ENCODE results near the gene BIRC6. TPM values are rescaled to one million over a fixed set of nuclear protein-coding genes. Genes with fewer than 3 reads are reported as not detected.

BIRC6 gene
- total RNA-seq, 2 experiments from 2014 or later, result 104 to 118 TPM

- no peaks in the 10 kb centered on the region for H3K4me1 Mint-ChIP-seq
- peaks cover 43% of the 10 kb centered on the region for H3K36me3 Mint-ChIP-seq (ENCODE audit: low read depth)
- no peaks in the 10 kb centered on the region for H3K9me3 Mint-ChIP-seq
- H3K4me3 Mint-ChIP-seq, result no peak overlapping the region
- DNase-seq, result no peak
- ChIA-PET POLR2A (interaction anchor here (0.6 kb wide), 1 partner anchor 394 kb away, joined by 8 read pairs; no protein-coding TSS in a partner anchor), CTCF (interaction anchor here (0.9 to 2.1 kb wide), 2 partner anchors 11 to 17 kb away, joined by 5 to 6 read pairs; no protein-coding TSS in a partner anchor)
- no peaks in the 10 kb centered on the region for H3K27me3 Mint-ChIP-seq
- H3K27ac Mint-ChIP-seq, result no peak overlapping the region
Observed at GRCh38 chr2:32383858-32384257, 27.0 kb downstream of the BIRC6 start.

GRCh38 chr2:32384529-32384928 lies 27.7 kb downstream of the BIRC6 start:
- no peak overlapping the region for H3K4me3 Mint-ChIP-seq
- POLR2A ChIA-PET, result no interaction called here
- no peaks in the 10 kb centered on the region for H3K9me3 Mint-ChIP-seq
- CTCF ChIA-PET, result interaction anchor here (0.5 to 2.1 kb wide), 4 partner anchors 17 to 357 kb away, joined by 3 to 5 read pairs (median 4); no protein-coding TSS in a partner anchor
- H3K36me3 Mint-ChIP-seq (ENCODE audit: low read depth), result peaks cover 43% of the 10 kb centered on the region
- no peaks in the 10 kb centered on the region for H3K4me1 Mint-ChIP-seq
- no peak for DNase-seq
- no peaks in the 10 kb centered on the region for H3K27me3 Mint-ChIP-seq
- no peak overlapping the region for H3K27ac Mint-ChIP-seq

GRCh38 chr2:32386739-32387138 lies 29.9 kb downstream of the BIRC6 start:
- DNase-seq, result no peak
- Mint-ChIP-seq H3K36me3 (ENCODE audit: low read depth) (peaks cover 43% of the 10 kb centered on the region), H3K27me3 (no peaks in the 10 kb centered on the region), H3K4me1 (no peaks in the 10 kb centered on the region), H3K4me3 (no peak overlapping the region), H3K27ac (no peak overlapping the region), H3K9me3 (no peaks in the 10 kb centered on the region)
- ChIA-PET CTCF (interaction anchor here (0.6 kb wide), 1 partner anchor 12 kb away, joined by 3 read pairs; no protein-coding TSS in a partner anchor), POLR2A (no interaction called here)

DNA sequence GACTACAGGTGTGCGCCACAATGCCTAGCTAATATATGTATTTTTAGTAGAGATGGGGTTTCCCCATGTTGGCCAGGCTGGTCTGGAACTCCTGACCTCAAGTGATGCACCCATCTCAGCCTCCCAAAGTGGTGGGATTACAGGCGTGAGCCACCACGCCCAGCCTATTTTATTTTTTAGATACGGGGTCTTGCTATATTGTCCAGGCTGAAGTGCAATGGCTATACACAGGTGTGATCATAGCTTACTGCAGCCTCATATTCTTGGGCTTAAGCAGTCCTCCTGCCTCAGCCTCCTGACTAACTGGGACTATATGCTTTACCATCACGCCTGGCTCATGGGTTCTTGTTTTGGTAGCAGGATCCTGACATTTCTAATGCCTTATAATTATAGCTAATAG lies 42.4 kb downstream of the BIRC6 start:
- H3K4me1 Mint-ChIP-seq, result no peaks in the 10 kb centered on the region
- H3K4me3 Mint-ChIP-seq, result no peak overlapping the region
- no peak for DNase-seq
- H3K27ac Mint-ChIP-seq, result no peak overlapping the region
- H3K27me3 Mint-ChIP-seq, result no peaks in the 10 kb centered on the region
- H3K9me3 Mint-ChIP-seq, result no peaks in the 10 kb centered on the region
- POLR2A ChIA-PET, result no interaction called here
- H3K36me3 Mint-ChIP-seq (ENCODE audit: low read depth), result peaks cover 34% of the 10 kb centered on the region
- CTCF ChIA-PET, result interaction anchor here (0.9 kb wide), 1 partner anchor 21 kb away, joined by 3 read pairs; no protein-coding TSS in a partner anchor

DNA sequence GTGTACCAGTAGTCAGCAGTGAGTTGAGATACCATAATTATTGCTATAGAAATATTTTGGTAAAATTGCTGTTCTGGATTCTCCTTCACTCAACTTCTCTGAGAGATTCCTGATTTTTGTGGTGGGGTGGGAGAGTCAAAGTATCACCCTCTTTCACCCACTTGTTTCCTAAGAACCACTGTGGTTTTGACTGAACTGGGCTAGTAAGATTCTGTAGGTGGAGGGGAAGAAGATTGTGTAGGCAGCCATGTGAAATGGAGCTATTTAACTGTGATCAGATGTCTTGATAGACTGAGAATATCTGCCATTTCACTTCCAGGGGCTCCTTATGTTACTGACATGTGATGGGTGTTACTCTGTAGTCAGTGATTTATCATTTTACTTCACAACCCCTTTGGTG lies 45.3 kb downstream of the BIRC6 start:
- POLR2A ChIA-PET, result no interaction called here
- CTCF ChIA-PET, result no interaction called here
- H3K36me3 Mint-ChIP-seq (ENCODE audit: low read depth), result peaks cover 20% of the 10 kb centered on the region

GRCh38 chr2:32403782-32404181 lies 47.0 kb downstream of the BIRC6 start:
- H3K27ac Mint-ChIP-seq, result no peak overlapping the region
- ChIA-PET CTCF (no interaction called here), POLR2A (no interaction called here)
- H3K4me3 Mint-ChIP-seq, result no peak overlapping the region
- DNase-seq, result no peak
- H3K9me3 Mint-ChIP-seq, result no peaks in the 10 kb centered on the region
- no peaks in the 10 kb centered on the region for H3K4me1 Mint-ChIP-seq
- peaks cover 20% of the 10 kb centered on the region for H3K36me3 Mint-ChIP-seq (ENCODE audit: low read depth)
- H3K27me3 Mint-ChIP-seq, result no peaks in the 10 kb centered on the region

More for the DNA sequence above, 45.3 kb downstream of the BIRC6 start:
- H3K4me1 Mint-ChIP-seq, result no peaks in the 10 kb centered on the region
- H3K9me3 Mint-ChIP-seq, result no peaks in the 10 kb centered on the region
- H3K27me3 Mint-ChIP-seq, result no peaks in the 10 kb centered on the region
- no peak for DNase-seq
- no peak overlapping the region for H3K4me3 Mint-ChIP-seq
- no peak overlapping the region for H3K27ac Mint-ChIP-seq

DNA sequence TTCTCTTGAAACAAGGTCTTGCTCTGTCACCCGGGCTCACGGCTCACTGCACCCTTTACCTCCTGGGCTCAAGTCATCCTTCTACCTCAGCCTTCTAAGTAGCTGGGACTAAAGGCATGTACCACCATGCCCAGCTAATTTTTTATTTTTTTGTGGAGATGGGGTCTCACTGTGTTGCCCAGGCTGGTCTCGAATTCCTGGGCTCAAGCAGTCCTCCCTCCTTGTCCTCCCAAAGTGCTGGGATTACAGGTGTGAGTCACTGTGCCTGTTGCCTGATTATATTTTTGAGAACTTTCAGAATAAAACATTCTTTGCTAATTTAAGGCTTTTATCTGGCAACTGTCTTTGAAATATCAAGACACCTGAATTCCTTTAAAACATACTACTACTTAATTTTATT lies 47.9 kb downstream of the BIRC6 start:
- DNase-seq, result no peak
- peaks cover 24% of the 10 kb centered on the region for H3K36me3 Mint-ChIP-seq (ENCODE audit: low read depth)
- no peak overlapping the region for H3K4me3 Mint-ChIP-seq
- ChIA-PET POLR2A (no interaction called here), CTCF (no interaction called here)
- no peaks in the 10 kb centered on the region for H3K27me3 Mint-ChIP-seq
- no peaks in the 10 kb centered on the region for H3K4me1 Mint-ChIP-seq
- no peak overlapping the region for H3K27ac Mint-ChIP-seq
- H3K9me3 Mint-ChIP-seq, result no peaks in the 10 kb centered on the region

- Mint-ChIP-seq H3K27ac (no peak overlapping the region), H3K4me1 (peaks cover 1% of the 10 kb centered on the region), H3K27me3 (no peaks in the 10 kb centered on the region), H3K4me3 (no peak overlapping the region), H3K9me3 (no peaks in the 10 kb centered on the region), H3K36me3 (ENCODE audit: low read depth) (peaks cover 36% of the 10 kb centered on the region)
- POLR2A ChIA-PET, result no interaction called here
- no peak for DNase-seq
- CTCF ChIA-PET, result no interaction called here
Observed at GRCh38 chr2:32416519-32416918, 59.7 kb downstream of the BIRC6 start.

GRCh38 chr2:32417659-32418058 lies 60.8 kb downstream of the BIRC6 start:
- H3K4me3 Mint-ChIP-seq, result no peak overlapping the region
- peaks cover 46% of the 10 kb centered on the region for H3K36me3 Mint-ChIP-seq (ENCODE audit: low read depth)
- H3K27ac Mint-ChIP-seq, result no peak overlapping the region
- no peak for DNase-seq
- peaks cover 1% of the 10 kb centered on the region for H3K4me1 Mint-ChIP-seq
- no peaks in the 10 kb centered on the region for H3K27me3 Mint-ChIP-seq
- CTCF ChIA-PET, result no interaction called here
- POLR2A ChIA-PET, result no interaction called here
- H3K9me3 Mint-ChIP-seq, result no peaks in the 10 kb centered on the region

DNA sequence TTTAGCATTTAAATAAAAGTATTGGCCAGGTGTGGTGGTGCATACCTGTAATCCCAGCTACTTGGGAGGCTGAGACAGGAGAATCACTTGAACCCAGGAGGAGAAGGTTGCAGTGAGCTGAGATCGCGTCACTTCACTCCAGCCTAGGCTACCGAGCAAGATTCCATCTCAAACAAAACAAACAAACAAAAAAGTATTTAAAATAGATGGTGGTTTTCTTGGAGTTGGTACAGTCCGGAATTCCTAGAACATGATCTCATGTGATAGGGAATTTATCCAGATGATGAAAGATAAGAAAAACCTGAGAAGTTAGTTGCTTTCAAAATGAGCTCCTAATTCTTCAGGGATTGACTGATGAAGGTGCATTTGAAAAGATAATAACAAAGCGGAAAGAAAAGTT lies 62.0 kb downstream of the BIRC6 start:
- Mint-ChIP-seq H3K27ac (no peak overlapping the region), H3K36me3 (ENCODE audit: low read depth) (peaks cover 52% of the 10 kb centered on the region), H3K4me1 (peaks cover 3% of the 10 kb centered on the region), H3K4me3 (no peak overlapping the region), H3K9me3 (no peaks in the 10 kb centered on the region), H3K27me3 (no peaks in the 10 kb centered on the region)
- DNase-seq, result no peak
- ChIA-PET POLR2A (no interaction called here), CTCF (interaction anchor here (0.7 kb wide), 1 partner anchor 16 kb away, joined by 3 read pairs; no protein-coding TSS in a partner anchor)

DNA sequence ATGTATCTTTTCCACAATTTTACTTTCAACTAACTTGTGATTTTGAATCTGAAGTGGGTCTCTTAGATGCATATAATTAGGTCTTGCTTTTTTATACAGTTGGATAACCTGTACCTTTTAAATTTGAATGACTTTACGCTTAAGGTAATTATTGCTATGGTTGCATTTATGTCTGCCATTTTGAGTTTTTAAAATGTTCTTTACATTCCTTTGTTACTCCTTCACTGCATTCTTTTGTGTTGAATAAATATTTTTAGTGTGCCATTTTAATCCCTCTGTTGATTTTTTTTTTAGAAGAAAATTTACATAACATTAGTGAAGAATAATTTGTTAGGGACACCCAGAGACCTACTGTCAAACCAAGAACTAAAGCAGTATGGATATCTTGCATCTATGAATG lies 65.3 kb downstream of the BIRC6 start:
- Mint-ChIP-seq H3K27me3 (no peaks in the 10 kb centered on the region), H3K4me1 (peaks cover 21% of the 10 kb centered on the region), H3K9me3 (no peaks in the 10 kb centered on the region), H3K36me3 (ENCODE audit: low read depth) (peaks cover 48% of the 10 kb centered on the region), H3K27ac (no peak overlapping the region), H3K4me3 (no peak overlapping the region)
- DNase-seq, result no peak
- ChIA-PET CTCF (no interaction called here), POLR2A (no interaction called here)

GRCh38 chr2:32423536-32423935 lies 66.7 kb downstream of the BIRC6 start:
- Mint-ChIP-seq H3K9me3 (no peaks in the 10 kb centered on the region), H3K36me3 (ENCODE audit: low read depth) (peaks cover 40% of the 10 kb centered on the region), H3K27ac (no peak overlapping the region), H3K27me3 (no peaks in the 10 kb centered on the region), H3K4me3 (no peak overlapping the region), H3K4me1 (peaks cover 24% of the 10 kb centered on the region)
- CTCF ChIA-PET, result no interaction called here
- POLR2A ChIA-PET, result no interaction called here
- DNase-seq, result no peak

GRCh38 chr2:32424739-32425138 lies 67.9 kb downstream of the BIRC6 start:
- H3K9me3 Mint-ChIP-seq, result no peaks in the 10 kb centered on the region
- H3K27ac Mint-ChIP-seq, result no peak overlapping the region
- POLR2A ChIA-PET, result no interaction called here
- H3K36me3 Mint-ChIP-seq (ENCODE audit: low read depth), result peaks cover 43% of the 10 kb centered on the region
- CTCF ChIA-PET, result no interaction called here
- H3K27me3 Mint-ChIP-seq, result no peaks in the 10 kb centered on the region
- H3K4me1 Mint-ChIP-seq, result peaks cover 24% of the 10 kb centered on the region
- no peak for DNase-seq
- H3K4me3 Mint-ChIP-seq, result no peak overlapping the region

- no peaks in the 10 kb centered on the region for H3K9me3 Mint-ChIP-seq
- peaks cover 22% of the 10 kb centered on the region for H3K4me1 Mint-ChIP-seq
- no peaks in the 10 kb centered on the region for H3K27me3 Mint-ChIP-seq
- H3K36me3 Mint-ChIP-seq (ENCODE audit: low read depth), result peaks cover 44% of the 10 kb centered on the region
- ChIA-PET CTCF (interaction anchor here (0.8 kb wide), 1 partner anchor 9 kb away, joined by 3 read pairs; no protein-coding TSS in a partner anchor), POLR2A (no interaction called here)
- H3K4me3 Mint-ChIP-seq, result no peak overlapping the region
- H3K27ac Mint-ChIP-seq, result no peak overlapping the region
- DNase-seq, result no peak
Observed at GRCh38 chr2:32425719-32426141, 68.9 kb downstream of the BIRC6 start.

Data from activated CD4-positive, alpha-beta T cell treated with anti-CD3 and anti-CD28 coated beads, Interleukin-2, amount 10 ng/mL, durations not matched to agents 7 days and 5 days (primary cell).